ENCODE measurements around the gene DYRK4.
A peak's percentile ranks its signal among the peaks of the same experiment; 100 is the strongest.

Gene DYRK4

DNA sequence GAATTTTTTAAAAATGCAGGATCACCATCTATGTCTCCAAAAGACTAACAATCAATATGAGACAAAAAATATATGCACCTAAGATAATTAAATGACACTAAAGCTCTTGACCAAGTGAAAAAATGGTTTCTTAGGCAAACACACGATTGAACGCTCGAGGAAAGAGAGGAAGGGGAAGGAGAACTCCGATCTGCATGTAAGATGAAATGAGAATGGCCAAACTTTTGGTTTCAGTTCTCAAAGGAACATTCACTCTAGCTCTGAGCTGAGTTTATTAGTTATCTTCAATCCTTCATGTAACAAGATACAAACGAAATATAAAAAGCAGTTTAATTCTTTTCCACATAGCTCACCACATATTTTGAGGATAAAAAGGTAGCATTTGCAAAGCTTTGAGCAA lies 2.8 kb downstream of the DYRK4 start:
- no peak for DNase-seq

DNA sequence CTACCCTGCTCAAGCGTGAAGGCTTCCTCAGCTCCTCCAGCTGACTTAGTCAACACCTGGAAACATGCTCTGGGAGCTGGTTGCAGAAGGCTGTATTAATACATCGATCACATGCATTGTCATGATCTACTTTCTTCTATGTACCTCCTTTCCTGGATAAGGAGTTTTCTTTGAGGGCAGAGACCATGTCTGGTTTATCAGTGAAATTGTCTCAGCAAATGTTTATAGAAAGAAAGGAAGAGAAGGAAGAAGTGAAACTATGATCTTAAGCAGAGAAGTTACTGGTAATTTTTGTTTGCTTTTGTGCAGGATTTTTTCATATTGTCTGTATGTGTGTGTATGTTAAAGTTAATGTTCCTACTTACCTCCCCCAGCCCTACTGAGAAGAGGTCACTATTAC lies 4.5 kb downstream of the DYRK4 start:
- DNase-seq: no peak

DNA sequence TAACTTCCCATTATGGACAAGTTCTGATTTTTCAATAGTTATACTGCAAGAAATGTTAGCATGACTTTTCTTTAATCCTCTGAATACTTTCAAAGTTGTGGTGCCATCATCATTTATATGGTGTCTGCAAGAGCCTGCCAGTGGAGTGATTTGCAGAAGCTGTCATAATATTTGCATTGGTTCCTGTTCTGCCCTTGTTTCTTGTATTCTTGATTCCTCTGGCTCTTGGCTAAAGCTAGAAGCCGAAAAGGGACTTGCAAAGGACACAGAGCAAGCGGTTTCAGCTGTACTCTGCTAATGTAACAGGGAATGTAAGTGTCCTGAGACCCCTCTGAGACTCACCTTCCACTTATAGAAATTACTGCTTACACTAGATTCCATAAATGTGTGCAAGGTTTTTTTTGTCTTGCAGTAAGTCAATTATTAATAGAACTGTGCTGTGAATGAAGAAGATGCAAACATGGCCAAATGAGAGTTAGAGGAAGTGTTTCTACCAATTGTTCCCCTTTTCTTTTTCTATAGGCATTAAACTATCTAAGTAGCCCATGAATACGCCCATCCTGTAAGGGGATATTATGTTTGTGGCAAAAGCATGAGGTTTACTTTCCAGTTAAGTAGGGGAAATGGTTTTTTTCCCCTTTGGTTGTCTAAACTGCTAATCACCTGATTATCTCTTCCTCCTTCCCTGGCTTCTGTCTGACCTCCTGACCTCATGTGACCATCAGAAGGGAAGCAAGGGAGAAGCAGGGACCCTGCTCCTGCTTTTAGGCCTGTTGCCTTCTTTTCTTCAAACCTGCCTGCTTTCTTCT lies 5.3 kb downstream of the DYRK4 start:
- DNase-seq: no peak

DNA sequence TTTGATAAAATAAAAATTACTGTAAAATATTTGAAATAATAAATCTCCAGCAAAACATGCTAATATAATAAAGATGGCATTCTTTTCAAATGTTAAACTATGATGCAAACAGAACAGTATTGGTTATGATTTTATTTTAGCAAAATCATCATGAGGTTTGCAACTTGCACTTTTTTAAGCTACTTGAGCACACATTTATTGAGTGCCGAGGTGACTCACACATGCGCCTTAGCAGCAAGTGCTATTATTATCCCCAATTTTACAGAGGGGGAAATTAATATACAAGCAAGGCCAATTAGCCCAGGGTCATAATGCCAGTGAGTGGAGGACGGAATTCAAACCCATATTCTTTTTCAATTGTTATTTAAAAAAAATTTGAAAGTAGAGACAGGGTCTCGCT lies 7.3 kb downstream of the DYRK4 start:
- no peak for DNase-seq

DNA sequence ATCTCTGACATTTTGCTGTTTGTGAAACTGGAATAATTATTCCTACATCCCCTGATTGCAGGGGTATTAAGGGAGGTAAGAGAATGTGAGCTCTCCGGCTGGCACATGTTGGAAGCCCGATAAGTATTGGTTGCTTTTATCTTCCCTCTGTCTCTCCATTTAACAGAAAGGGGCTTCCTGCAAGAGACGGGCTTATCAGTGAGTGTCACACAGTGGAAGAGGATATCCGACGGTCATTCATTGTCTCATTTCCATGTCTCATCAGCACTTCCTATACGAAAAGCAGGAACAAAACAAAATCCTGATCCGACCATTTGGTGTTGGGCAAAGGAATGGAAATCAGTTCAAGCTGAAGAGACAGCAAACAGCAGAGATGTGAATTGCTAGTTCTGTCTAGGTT lies 10.7 kb downstream of the DYRK4 start:
- DNase-seq: no peak

DNA sequence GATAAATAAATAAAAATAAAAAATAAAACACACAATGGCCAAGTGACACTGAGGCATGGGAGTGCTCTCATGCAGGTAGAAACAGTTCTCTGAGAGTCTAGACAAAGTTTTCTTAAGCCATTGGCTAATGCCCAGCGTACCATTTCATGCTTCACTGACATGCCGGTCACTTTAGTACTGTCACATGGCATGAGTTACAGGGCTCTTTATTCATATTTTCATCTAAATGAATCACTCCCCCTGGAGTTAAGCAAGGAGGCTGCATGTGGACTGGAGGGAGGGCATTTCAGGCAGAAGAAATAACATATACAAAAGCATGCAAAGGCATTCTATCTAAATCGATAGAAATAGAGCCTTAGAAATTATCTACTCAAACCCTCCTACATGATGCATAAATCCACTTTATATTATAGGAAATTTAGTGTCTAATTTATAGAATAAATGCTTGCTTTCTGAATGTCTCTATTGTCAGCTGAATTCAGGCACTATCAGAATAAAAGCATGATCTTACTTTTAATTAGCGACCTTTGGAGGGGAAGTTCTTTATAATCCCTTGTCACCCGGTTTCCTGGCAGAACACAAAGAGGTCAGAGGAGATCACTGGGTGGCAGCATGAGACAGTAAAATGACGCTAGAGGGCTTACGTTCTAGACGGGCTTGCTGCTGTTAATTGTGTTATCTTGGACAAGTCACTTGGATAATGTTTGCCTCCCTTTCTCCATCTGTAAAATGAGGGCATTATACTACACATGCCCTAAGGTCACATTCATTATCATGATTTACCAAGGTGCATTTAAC lies 17.5 kb downstream of the DYRK4 start:
- DNase-seq: no peak

DNA sequence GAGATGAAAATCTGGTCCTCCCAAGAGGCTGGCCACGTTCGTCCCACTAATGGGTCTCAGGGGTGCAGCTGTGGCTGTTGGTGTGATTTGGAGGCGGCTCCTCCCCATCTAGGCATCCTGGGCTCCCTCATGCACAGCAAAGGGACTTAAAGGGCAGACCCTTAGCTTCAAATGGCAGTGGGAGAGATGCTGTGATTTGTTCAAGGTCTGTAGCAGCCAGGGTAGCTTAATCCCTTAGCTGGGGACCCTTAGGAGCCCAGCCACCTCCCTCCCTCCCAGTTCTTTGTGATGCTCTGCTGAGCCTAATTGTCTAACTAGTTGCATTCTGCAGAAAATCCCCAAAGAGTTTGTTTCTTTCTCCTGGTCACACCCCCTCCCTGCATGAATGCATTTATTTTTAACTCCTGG lies 18.3 kb downstream of the DYRK4 start:
- DNase-seq: no peak

DNA sequence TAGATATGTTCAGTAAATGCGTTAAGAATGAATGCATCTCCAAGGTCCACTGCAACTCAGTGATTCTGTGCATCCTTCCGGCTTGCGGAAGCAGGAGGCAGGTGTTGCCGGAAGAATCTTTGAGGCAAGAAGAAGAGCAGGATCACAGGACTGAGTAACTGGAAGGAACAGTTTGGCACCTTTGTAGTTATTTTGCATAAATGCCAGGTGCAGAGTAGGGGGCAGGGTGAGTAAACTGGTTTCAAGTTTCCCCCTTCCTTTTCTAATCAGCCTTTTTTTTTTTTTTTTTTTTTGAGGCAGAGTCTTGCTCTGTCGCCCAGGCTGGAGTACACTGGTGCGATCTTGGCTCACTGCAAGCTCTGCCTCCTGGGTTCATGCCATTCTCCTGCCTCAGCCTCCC lies 22.3 kb downstream of the DYRK4 start:
- DNase-seq: no peak

DNA sequence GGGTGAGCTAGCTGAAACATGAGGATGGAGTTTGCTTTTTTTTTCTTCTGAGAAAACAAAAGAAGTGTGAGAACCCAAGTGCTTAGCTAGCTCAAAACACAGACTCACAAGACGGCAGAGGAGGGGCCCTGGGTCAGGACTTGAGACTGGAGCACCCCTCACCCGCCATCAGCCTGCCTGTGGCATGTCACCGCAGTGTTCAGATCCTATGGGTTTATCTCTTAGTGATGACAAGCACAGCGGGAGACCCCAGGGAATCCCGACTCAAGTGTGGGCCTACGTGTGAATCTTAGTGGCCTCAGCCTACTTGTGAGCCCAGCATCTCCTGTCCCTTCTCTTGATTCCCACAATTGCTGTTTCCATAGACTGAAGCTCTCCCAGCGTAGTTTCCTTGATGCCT lies 22.9 kb downstream of the DYRK4 start:
- DNase-seq: no peak

DNA sequence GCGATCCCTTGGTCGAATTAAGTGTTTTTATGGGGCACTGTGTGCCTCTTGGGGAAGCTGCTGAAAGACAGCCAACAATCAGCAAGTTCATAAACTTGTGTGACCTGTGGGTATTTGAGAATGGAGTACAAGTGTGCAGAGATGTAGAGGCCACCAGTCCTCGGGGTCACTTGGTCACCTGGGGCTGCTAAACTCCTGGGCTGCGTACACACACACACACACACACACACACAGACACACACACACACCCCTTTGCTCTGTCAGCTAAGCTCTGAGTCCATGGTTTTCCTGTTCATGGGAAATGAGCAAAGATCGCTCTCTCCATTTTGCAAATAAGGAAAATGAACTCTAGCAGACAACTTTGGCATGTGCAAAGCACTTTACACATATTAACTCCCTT lies 24.5 kb downstream of the DYRK4 start:
- no peak for DNase-seq

DNA sequence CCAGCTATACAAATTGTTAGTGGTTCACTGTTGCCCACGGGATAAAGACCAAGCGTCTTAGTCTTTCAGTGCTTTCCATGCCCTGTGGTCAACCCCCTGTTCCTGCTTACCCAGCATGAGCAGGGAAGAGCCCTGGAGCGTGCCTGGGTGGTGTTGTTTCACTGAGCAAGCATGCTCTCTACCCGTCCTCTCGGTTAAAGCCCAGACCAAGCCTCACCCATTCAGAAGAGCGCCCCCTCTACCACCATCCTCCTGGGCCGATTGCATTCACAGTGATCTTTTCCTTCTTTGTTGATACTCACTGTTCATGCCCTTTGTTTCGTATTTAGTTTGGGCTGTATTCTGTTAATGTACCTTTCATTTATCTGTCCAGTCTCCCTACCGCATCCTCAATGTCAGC lies 25.1 kb downstream of the DYRK4 start:
- DNase-seq: no peak

DNA sequence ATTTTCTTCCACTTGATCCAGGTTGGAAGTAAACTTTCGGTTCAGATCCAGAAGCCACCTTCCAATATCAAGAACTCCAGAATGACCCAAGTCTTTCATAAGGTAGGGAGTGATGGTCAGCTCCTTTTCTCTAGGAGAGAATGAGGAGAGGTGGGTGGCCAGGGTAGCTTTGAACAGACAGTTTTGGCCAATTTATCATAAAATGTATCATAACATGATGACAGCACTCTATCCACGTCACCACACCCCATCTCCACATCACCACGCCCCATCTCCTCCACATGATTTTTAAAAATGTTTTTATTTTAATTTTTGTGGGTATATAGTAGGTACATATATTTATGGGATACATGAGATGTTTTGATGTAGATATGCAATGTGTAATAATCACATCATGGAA lies 26.9 kb downstream of the DYRK4 start:
- DNase-seq: no peak

DNA sequence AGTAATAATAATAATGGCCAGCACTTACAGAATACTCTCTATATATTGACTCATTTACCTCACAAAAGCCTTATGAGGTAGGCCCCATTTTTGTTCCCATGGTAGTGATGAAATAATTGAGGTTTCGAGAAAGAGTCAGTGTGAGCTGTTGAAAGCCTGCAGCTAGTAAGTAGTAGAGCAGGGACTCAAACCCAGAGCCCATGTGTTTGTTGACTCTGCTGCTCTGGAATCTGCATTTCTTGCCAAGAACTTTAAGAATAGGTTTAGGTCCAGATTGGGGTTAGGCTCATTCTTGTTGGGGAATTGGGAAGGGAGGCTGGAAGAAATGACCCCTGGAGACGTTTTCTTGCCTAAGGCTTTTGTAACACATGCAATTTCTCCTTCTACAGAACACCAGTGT lies 27.9 kb downstream of the DYRK4 start:
- DNase-seq: no peak

DNA sequence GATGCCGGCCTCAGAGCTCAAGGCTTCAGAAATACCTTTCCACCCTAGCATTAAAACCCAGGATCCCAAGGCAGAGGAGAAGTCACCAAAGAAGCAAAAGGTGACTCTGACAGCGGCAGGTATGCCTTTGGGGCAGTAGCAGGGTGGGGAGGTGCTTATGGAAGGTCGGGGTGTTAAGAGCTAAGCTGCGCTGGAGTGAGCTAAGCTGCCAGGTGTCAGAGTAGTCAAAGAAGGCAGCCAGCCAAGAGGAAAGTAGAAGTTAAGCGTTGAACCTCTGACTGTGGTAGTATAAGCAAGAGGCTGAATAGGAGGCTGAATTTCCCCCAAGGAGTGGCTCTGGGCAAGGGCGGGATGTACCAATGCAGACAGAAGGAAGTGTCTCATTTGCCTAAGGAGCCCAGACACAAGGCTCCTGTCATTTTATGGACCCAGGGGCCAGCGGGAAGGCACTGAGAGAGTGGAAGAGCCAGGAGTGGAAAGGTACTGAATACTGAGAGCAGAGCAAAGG lies 29.2 kb downstream of the DYRK4 start:
- no peak for DNase-seq

DNA sequence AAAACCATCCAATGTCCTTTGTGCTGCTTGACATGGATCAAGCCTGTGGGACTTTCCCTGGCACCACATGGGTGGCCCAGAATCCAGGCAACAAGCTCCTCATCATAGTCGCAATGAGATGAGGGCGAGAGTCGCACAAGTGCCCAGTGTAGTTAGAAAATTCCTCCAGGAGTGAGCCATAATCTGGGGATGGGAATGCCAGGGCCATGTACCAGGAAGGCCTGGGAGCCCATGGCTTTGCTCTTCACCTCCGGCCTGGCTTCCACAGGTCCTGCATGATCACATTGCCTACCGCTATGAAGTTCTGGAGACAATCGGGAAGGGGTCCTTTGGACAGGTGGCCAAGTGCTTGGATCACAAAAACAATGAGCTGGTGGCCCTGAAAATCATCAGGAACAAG lies 33.9 kb downstream of the DYRK4 start:
- no peak for DNase-seq

DNA sequence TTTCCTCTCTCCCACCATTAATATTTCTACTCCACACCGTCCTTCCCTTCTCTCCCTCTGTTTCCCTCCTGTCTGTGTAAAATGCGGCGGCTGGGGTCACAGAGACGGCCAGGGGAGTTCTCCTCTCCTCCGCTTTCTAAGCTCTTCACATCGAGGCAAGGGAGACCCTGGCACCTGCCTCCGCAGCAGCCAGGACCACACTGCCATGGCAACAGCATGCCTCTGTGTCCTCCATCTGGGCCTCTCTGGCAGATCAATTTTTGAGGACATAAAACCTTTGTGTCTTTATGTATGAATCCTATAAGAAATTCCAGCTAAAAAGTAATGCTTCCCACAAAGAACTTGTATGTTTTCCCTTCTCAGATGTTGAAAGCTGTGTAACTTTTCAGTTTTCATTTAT lies 41.4 kb downstream of the DYRK4 start:
- DNase-seq: no peak

DNA sequence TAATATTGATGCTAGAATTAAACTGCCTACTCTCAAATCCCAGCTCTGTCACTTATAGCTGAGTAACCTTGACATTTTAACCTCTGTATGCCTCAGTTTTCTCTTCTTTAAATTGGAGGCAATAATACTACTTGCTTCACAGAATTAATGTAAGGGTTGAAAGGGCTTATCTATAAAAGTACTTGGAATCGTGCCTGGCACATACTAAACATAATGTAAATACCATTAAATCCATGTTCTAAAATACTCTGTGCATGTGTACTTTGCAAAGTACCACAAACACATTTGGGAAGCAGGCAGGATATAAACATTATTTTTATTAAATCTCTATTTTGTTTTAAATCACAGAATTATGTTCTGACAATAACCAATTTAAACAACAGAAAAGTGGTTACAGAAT lies 41.9 kb downstream of the DYRK4 start:
- DNase-seq: no peak

DNA sequence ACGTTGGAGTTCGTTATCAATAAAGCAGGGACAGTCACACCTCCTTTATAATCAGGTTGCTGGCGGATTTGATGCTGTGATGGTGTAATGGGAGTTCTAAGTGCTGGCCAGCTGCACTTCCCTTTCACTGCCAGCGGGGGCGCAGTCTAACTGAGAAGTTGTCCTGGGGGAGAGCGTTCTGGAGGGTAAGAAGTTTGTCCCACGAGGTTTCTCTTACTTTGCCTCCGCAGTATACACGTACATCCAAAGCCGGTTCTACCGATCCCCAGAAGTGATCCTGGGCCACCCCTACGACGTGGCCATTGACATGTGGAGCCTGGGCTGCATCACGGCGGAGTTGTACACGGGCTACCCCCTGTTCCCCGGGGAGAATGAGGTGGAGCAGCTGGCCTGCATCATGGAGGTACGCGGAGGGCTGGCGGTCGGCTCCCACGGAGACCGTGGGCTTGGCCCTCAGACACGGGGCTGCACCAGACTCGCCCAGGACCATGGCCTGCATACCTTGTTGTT lies 42.7 kb downstream of the DYRK4 start:
- peak; percentile 73 to 79 for DNase-seq

DNA sequence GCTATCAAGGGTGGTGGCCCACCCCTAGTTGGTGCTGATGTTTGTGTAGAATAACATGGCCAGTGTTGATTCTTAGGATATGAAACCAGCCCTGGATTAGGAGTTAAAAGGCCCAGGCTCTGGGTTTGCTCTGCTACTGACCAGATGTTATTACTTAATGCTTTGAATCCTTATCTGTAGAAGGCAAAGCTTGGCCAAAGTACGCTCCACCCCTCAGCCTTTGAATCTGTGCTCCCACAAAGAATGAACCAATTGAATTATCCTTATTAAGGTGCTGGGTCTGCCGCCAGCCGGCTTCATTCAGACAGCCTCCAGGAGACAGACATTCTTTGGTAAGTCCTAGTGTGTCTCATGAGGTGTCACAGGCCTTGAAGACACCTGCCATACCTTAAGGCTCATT lies 45.0 kb downstream of the DYRK4 start:
- DNase-seq: no peak

DNA sequence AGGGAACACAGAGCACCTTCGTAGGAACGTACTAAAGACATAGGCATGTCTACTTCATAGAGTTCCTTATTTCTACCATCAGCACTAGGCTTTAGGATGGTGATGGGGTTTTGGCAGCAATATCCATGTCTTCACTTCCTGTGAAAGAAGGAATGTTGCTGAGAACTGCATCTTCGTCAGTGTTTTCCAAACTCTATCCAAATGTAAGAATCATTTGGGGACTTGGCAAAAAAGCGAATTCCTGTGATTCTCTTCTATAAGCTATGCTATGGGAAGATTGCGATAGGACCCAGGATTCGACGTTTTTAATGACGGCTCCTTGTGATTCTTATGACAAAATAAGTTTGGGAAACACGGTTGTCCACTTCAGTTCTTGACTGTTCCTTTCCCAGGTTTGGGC lies 47.1 kb downstream of the DYRK4 start:
- DNase-seq: no peak

DNA sequence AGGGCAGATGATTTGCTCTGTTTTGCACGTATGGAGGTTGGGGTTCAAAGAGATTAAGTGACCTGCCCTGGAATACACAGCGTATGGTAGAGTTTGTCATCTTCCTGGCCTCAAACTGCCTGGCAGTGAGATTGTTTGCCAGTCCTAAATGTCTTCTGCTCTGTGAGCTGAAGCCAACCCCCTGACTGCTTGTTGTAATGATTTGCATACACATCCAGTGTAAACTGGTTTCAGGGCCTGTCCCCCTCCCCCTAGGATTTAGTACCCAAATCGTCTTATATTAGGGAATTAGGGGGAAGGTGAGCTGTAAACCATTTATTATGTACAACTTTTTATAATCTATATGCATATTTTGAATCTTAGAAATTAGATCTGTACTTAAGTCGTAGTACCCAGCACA lies 48.5 kb downstream of the DYRK4 start:
- DNase-seq: no peak

DNA sequence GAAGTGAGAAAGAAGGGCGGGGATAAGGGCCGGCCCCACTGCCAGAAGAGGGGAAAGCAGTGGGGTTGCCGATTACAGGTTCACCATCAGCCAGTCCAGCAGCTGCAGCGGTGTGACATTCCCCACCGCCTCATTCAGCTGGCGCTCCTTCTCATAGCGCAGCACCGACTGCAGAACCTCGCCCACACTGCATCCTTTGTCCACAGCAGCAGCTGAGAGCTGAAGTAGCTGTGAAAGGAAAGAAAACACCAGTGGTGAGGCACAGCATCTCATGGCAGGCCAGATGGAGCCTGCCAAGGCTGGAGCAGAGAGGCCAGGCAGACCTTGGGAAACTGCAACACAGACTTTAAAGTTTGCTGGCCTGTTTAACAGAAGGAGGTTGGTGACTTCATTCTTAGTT lies 53.7 kb downstream of the DYRK4 start:
- DNase-seq: no peak

DNA sequence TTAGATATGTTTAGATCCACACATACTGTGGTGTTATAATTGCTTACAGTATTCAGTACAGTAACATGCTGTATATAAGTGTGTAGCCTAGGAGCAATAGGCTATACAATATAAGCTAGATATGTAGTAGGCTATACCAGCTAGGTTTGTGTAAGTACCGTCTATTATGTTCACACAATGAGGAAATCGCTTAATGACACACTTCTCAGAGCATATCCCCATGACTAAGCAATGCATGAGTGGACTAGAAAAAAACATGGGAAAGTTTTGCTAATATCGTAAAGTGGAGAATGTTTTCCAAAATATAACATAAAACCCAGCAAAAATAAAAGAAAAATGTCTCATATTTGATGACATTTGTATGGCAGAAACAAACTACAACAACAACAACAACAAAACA lies 59.5 kb downstream of the DYRK4 start:
- no peak for DNase-seq

DNA sequence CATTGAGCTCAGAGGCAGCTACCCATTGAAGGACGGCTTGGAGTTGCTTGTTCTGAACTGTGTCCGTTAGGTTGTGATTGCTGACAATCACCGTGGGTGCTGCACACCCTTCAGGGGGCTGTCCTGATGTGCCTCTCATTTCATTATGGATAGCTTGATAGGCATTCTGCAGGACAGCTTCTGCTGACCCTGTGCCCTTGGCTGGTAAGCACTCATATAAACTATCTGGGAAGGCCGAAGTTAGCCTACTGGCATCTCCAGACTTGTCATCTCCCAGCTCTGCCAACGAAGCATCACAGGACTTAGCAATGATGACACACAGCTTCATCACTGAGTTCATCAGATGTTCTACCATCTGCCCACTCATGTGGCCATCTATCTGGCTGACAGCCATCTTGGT lies 64.5 kb downstream of the DYRK4 start:
- DNase-seq: no peak

Data from stimulated activated CD4-positive, alpha-beta T cell treated with anti-CD3 and anti-CD28 coated beads, Interleukin-2, amount 100 ng/mL, for 48 hours (primary cell).